GM10847 (cell line): ENCODE data around the gene SLC9C2.

ENCODE experiments used
- POLR2A ChIP-seq: IDR thresholded peaks from 2 replicates; pipeline ENCODE4 v1.6.1; 2011; ENCODE audit not compliant: insufficient read length; ENCODE audit errors: extremely low read depth

The SLC9C2 gene

GRCh38 chr1:173476665-173477285 lies 126.1 kb downstream of the SLC9C2 start:
- TF ChIP-seq POLR2A, result no peak

- TF ChIP-seq POLR2A, result no peak
These were observed 126.6 kb downstream of the SLC9C2 start for GRCh38 chr1:173476197-173476664.

GRCh38 chr1:173475564-173476196 lies 127.2 kb downstream of the SLC9C2 start:
- TF ChIP-seq POLR2A, result no peak

- TF ChIP-seq POLR2A, result no peak
These were observed 128.6 kb downstream of the SLC9C2 start for GRCh38 chr1:173474097-173474779.

GRCh38 chr1:173473599-173474011 lies 129.3 kb downstream of the SLC9C2 start:
- no peak for TF ChIP-seq POLR2A

- no peak for TF ChIP-seq POLR2A
These were observed 132.3 kb downstream of the SLC9C2 start for GRCh38 chr1:173470608-173471007.

GRCh38 chr1:173469656-173470055 lies 133.2 kb downstream of the SLC9C2 start:
- TF ChIP-seq POLR2A, result no peak

GRCh38 chr1:173467426-173467825 lies 135.4 kb downstream of the SLC9C2 start:
- TF ChIP-seq POLR2A, result no peak

GRCh38 chr1:173459885-173460284 lies 143.0 kb downstream of the SLC9C2 start:
- no peak for TF ChIP-seq POLR2A

- no peak for TF ChIP-seq POLR2A
These were observed 147.8 kb downstream of the SLC9C2 start for GRCh38 chr1:173454966-173455524.

- TF ChIP-seq POLR2A, result no peak
These were observed 148.9 kb downstream of the SLC9C2 start for GRCh38 chr1:173453982-173454381.

GRCh38 chr1:173451981-173452380 lies 150.9 kb downstream of the SLC9C2 start:
- no peak for TF ChIP-seq POLR2A
